GM12878 (cell line): ENCODE results near the gene PRKRIP1.

Experiments
- ASH2L ChIP-seq: fragments of 300-600, 200-600 bp; sonication (generic); IDR thresholded peaks from 2 replicates; pipeline ENCODE4 v1.6.1; 2017; ENCODE audit warnings: low read depth, mild to moderate bottlenecking, borderline replicate concordance
- ATF7 ChIP-seq: fragments of 450-650 bp; IDR thresholded peaks from 2 replicates; pipeline ENCODE4 v1.6.1; 2016; ENCODE audit warnings: low read depth, mild to moderate bottlenecking
- CEBPB ChIP-seq, 2 experiments: fragments of 150-350 bp in 1 of 2; IDR thresholded peaks; 2 replicates each; pipeline ENCODE4 v1.6.1; 2012 to 2014; ENCODE audit warnings: low read depth in 2 of 2, low read length in 2 of 2, borderline replicate concordance in 1 of 2, inconsistent platforms in 1 of 2
- DPF2 ChIP-seq: fragments of 450-650 bp; IDR thresholded peaks from 2 replicates; pipeline ENCODE4 v1.6.1; 2017; ENCODE audit warnings: mild to moderate bottlenecking
- EP300 ChIP-seq, 2 experiments: fragments of 150-350 bp in 1 of 2; IDR thresholded peaks; 2 replicates each; pipeline ENCODE4 v1.6.1; 2011 to 2012; ENCODE audit warnings: low read depth in 2 of 2, low read length in 2 of 2, borderline replicate concordance in 1 of 2, improper control_type of control experiment in 1 of 2, inconsistent platforms in 1 of 2; ENCODE audit not compliant: control insufficient read depth in 1 of 2
- HDAC2 ChIP-seq: fragments of 200-600 bp; sonication (generic); IDR thresholded peaks from 2 replicates; pipeline ENCODE4 v1.6.1; 2017
- PML ChIP-seq: IDR thresholded peaks from 2 replicates; pipeline ENCODE4 v1.6.1; 2012; ENCODE audit warnings: low read length, inconsistent platforms
- RELA ChIP-seq: fragments of 450-650 bp; IDR thresholded peaks from 2 replicates; pipeline ENCODE4 v1.8.0; 2014; ENCODE audit warnings: borderline replicate concordance; ENCODE audit not compliant: partially characterized antibody
- SUPT20H ChIP-seq: IDR thresholded peaks from 2 replicates; pipeline ENCODE4 v1.6.1; 2011; ENCODE audit warnings: low read depth, mild to moderate bottlenecking, low read length, moderate library complexity, borderline replicate concordance; ENCODE audit not compliant: control insufficient read depth
- ZNF274 ChIP-seq: IDR thresholded peaks from one replicate; pipeline ENCODE4 v1.8.0; 2011; ENCODE audit not compliant: insufficient read length, insufficient read depth
- ZNF622 ChIP-seq: fragments of 450-650 bp; IDR thresholded peaks from 2 replicates; pipeline ENCODE4 v1.6.1; 2017; ENCODE audit warnings: mild to moderate bottlenecking, inconsistent platforms
- TF ChIP-seq, protein P1 (sequence below), 3 experiments: IDR thresholded peaks in 2 of 3; conservative IDR thresholded peaks in 1 of 3; 2 replicates each; pipeline ENCODE4 v1.5.1; 2011; ENCODE audit warnings: low read depth in 3 of 3, low read length in 3 of 3, mild to moderate bottlenecking in 3 of 3, control low read depth in 2 of 3, moderate library complexity in 2 of 3, inconsistent platforms in 1 of 3, mixed read lengths in 1 of 3; ENCODE audit not compliant: control insufficient read depth in 2 of 3, insufficient read depth in 1 of 3; ENCODE audit errors: extremely low read depth in 1 of 3
- TF ChIP-seq, protein P2 (sequence below): IDR thresholded peaks from 2 replicates; pipeline ENCODE4 v1.6.1; 2012; ENCODE audit warnings: mild to moderate bottlenecking, low read depth, low read length
- TF ChIP-seq, protein P3 (sequence below): fragments of 450-650 bp; formaldehyde crosslinking; IDR thresholded peaks from 2 replicates; pipeline ENCODE4 v1.4.0; 2020; ENCODE audit warnings: mild to moderate bottlenecking, moderate library complexity

DNA sequence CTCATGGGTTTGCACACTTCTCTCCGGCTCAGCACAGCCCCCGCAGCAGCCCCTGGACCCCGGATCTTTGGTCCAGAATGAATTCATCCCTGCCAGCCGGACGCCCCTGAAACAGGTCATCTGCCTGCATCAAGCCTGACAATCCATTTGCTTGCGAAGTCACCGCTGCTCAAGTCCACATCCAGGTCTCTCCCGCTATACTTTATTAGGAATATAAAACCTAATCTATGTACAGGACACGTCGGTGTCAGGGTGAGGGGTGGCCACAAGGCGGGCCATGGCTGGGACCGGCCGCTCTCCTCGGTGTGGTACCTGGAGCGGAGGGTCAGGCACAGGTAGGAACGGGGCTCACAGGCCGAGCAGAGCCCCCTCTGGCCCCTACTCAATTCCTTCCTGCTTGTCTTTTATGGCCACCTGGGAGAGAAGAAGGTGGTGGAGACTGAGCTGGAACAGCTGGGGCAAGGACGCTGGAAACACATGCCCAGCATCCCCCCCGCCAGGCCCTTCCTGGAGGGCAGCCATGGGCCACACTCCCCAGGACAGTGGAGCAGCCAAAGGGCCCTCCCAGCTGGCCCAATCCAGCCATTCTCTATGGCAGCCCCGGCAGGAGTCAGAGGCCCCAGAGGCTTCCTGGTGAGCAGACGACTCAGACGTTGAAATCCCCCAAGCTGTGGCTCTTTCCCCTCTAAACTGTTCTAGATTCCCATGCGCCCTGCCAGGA lies 77.3 kb downstream of the PRKRIP1 start:
- no peak for TF ChIP-seq RELA
- TF ChIP-seq, protein P1, sequence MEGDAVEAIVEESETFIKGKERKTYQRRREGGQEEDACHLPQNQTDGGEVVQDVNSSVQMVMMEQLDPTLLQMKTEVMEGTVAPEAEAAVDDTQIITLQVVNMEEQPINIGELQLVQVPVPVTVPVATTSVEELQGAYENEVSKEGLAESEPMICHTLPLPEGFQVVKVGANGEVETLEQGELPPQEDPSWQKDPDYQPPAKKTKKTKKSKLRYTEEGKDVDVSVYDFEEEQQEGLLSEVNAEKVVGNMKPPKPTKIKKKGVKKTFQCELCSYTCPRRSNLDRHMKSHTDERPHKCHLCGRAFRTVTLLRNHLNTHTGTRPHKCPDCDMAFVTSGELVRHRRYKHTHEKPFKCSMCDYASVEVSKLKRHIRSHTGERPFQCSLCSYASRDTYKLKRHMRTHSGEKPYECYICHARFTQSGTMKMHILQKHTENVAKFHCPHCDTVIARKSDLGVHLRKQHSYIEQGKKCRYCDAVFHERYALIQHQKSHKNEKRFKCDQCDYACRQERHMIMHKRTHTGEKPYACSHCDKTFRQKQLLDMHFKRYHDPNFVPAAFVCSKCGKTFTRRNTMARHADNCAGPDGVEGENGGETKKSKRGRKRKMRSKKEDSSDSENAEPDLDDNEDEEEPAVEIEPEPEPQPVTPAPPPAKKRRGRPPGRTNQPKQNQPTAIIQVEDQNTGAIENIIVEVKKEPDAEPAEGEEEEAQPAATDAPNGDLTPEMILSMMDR (IDR thresholded peaks at IDR 0.05 in 2 of 3, conservative IDR thresholded peaks at IDR 0.05 in 1 of 3; ENCODE audit: control insufficient read depth in 2 of 3, extremely low read depth in 1 of 3, insufficient read depth in 1 of 3, low read depth in 3 of 3, low read length in 3 of 3) = no peak
- TF ChIP-seq DPF2 = no peak
- TF ChIP-seq ASH2L = no peak
- no peak for TF ChIP-seq PML
- TF ChIP-seq ZNF622 = no peak
- TF ChIP-seq ZNF274 = no peak
- TF ChIP-seq, protein P2, sequence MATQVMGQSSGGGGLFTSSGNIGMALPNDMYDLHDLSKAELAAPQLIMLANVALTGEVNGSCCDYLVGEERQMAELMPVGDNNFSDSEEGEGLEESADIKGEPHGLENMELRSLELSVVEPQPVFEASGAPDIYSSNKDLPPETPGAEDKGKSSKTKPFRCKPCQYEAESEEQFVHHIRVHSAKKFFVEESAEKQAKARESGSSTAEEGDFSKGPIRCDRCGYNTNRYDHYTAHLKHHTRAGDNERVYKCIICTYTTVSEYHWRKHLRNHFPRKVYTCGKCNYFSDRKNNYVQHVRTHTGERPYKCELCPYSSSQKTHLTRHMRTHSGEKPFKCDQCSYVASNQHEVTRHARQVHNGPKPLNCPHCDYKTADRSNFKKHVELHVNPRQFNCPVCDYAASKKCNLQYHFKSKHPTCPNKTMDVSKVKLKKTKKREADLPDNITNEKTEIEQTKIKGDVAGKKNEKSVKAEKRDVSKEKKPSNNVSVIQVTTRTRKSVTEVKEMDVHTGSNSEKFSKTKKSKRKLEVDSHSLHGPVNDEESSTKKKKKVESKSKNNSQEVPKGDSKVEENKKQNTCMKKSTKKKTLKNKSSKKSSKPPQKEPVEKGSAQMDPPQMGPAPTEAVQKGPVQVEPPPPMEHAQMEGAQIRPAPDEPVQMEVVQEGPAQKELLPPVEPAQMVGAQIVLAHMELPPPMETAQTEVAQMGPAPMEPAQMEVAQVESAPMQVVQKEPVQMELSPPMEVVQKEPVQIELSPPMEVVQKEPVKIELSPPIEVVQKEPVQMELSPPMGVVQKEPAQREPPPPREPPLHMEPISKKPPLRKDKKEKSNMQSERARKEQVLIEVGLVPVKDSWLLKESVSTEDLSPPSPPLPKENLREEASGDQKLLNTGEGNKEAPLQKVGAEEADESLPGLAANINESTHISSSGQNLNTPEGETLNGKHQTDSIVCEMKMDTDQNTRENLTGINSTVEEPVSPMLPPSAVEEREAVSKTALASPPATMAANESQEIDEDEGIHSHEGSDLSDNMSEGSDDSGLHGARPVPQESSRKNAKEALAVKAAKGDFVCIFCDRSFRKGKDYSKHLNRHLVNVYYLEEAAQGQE = no peak
- no peak for TF ChIP-seq EP300 (IDR thresholded peaks at IDR 0.05; ENCODE audit: borderline replicate concordance in 1 of 2, control insufficient read depth in 1 of 2, low read depth in 2 of 2, low read length in 2 of 2)
- TF ChIP-seq HDAC2 = no peak
- no peak for TF ChIP-seq ATF7
- no peak for TF ChIP-seq SUPT20H
- TF ChIP-seq, protein P3, sequence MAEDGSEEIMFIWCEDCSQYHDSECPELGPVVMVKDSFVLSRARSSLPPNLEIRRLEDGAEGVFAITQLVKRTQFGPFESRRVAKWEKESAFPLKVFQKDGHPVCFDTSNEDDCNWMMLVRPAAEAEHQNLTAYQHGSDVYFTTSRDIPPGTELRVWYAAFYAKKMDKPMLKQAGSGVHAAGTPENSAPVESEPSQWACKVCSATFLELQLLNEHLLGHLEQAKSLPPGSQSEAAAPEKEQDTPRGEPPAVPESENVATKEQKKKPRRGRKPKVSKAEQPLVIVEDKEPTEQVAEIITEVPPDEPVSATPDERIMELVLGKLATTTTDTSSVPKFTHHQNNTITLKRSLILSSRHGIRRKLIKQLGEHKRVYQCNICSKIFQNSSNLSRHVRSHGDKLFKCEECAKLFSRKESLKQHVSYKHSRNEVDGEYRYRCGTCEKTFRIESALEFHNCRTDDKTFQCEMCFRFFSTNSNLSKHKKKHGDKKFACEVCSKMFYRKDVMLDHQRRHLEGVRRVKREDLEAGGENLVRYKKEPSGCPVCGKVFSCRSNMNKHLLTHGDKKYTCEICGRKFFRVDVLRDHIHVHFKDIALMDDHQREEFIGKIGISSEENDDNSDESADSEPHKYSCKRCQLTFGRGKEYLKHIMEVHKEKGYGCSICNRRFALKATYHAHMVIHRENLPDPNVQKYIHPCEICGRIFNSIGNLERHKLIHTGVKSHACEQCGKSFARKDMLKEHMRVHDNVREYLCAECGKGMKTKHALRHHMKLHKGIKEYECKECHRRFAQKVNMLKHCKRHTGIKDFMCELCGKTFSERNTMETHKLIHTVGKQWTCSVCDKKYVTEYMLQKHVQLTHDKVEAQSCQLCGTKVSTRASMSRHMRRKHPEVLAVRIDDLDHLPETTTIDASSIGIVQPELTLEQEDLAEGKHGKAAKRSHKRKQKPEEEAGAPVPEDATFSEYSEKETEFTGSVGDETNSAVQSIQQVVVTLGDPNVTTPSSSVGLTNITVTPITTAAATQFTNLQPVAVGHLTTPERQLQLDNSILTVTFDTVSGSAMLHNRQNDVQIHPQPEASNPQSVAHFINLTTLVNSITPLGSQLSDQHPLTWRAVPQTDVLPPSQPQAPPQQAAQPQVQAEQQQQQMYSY (CRISPR knock-in tag) = no peak
- no peak for TF ChIP-seq CEBPB (IDR thresholded peaks at IDR 0.05; ENCODE audit: borderline replicate concordance in 1 of 2, low read depth in 2 of 2, low read length in 2 of 2)
